HuH-7.5 (cell line): ENCODE data around the gene CNTNAP2.

Source experiments
- DNase-seq: peaks from one replicate; pipeline ENCODE4 v3.0.0; 2011; ENCODE audit warnings: low spot score

The CNTNAP2 gene

GRCh38 chr7:148153616-148154284 lies 2037.1 kb downstream of the CNTNAP2 start:
- no peak for DNase-seq

- DNase-seq: no peak
Measured at GRCh38 chr7:148155000-148155399, 2038.4 kb downstream of the CNTNAP2 start.

GRCh38 chr7:148155826-148156225 lies 2039.2 kb downstream of the CNTNAP2 start:
- DNase-seq: no peak

GRCh38 chr7:148156233-148156632 lies 2039.6 kb downstream of the CNTNAP2 start:
- DNase-seq: no peak

GRCh38 chr7:148159331-148159730 lies 2042.7 kb downstream of the CNTNAP2 start:
- DNase-seq: no peak

- no peak for DNase-seq
Measured at GRCh38 chr7:148161776-148162175, 2045.2 kb downstream of the CNTNAP2 start.

GRCh38 chr7:148162808-148163207 lies 2046.2 kb downstream of the CNTNAP2 start:
- DNase-seq: no peak

- no peak for DNase-seq
Measured at GRCh38 chr7:148163246-148163645, 2046.6 kb downstream of the CNTNAP2 start.

- no peak for DNase-seq
Measured at GRCh38 chr7:148172920-148173319, 2056.3 kb downstream of the CNTNAP2 start.

GRCh38 chr7:148173369-148173768 lies 2056.8 kb downstream of the CNTNAP2 start:
- no peak for DNase-seq

- no peak for DNase-seq
Measured at GRCh38 chr7:148174376-148174775, 2057.8 kb downstream of the CNTNAP2 start.

GRCh38 chr7:148175512-148175911 lies 2058.9 kb downstream of the CNTNAP2 start:
- no peak for DNase-seq

- DNase-seq: no peak
Measured at GRCh38 chr7:148177972-148178371, 2061.4 kb downstream of the CNTNAP2 start.

- no peak for DNase-seq
Measured at GRCh38 chr7:148180075-148180474, 2063.5 kb downstream of the CNTNAP2 start.

GRCh38 chr7:148182264-148182663 lies 2065.7 kb downstream of the CNTNAP2 start:
- no peak for DNase-seq

GRCh38 chr7:148185041-148185440 lies 2068.4 kb downstream of the CNTNAP2 start:
- DNase-seq: no peak

GRCh38 chr7:148187471-148187870 lies 2070.9 kb downstream of the CNTNAP2 start:
- DNase-seq: no peak

GRCh38 chr7:148191391-148192065 lies 2074.9 kb downstream of the CNTNAP2 start:
- DNase-seq: no peak

GRCh38 chr7:148192491-148192890 lies 2075.9 kb downstream of the CNTNAP2 start:
- DNase-seq: no peak

GRCh38 chr7:148201992-148202391 lies 2085.4 kb downstream of the CNTNAP2 start:
- no peak for DNase-seq

GRCh38 chr7:148204639-148205304 lies 2088.2 kb downstream of the CNTNAP2 start:
- no peak for DNase-seq

GRCh38 chr7:148209643-148210190 lies 2093.1 kb downstream of the CNTNAP2 start:
- no peak for DNase-seq

GRCh38 chr7:148210804-148211325 lies 2094.3 kb downstream of the CNTNAP2 start:
- no peak for DNase-seq
